HUDEP-2 (cell line): ENCODE measurements around the gene TAS2R7.
"Not testable (repeated sequence)": the region's sequence is repeated elsewhere in the genome, so short reads cannot be mapped to it uniquely, and the experiment has no call there.

Experiments used
- DNase-seq, 76 experiments: peaks; one replicate each; lab custom pipeline; 2025; ENCODE audit not compliant: unreplicated experiment in 76 of 76; lab: John Stamatoyannopoulos, UW

Gene TAS2R7

GRCh38 chr12:10802587-10802986 lies at the start of gene TAS2R7:
TAS2R7 (minus strand) TSS chr12:10802627; CDS start chr12:10802570, 57 bp downstream.
- no peak for DNase-seq

- DNase-seq, result no peak
Observed at GRCh38 chr12:10851243-10851858, 48.9 kb upstream of the TAS2R7 start.

- DNase-seq, result no peak
Observed at GRCh38 chr12:10849425-10849878, 47.0 kb upstream of the TAS2R7 start, which contains the start of gene PRR4. PRR4 (minus strand) TSS chr12:10849475; CDS start chr12:10849437, 38 bp downstream.

- no peak for DNase-seq
Observed at GRCh38 chr12:10847744-10848143, 45.3 kb upstream of the TAS2R7 start.

GRCh38 chr12:10842862-10843261 lies 40.4 kb upstream of the TAS2R7 start:
- no peak for DNase-seq

- DNase-seq, result no peak
Observed at GRCh38 chr12:10838461-10838860, 36.0 kb upstream of the TAS2R7 start.

GRCh38 chr12:10829994-10830393 lies 27.6 kb upstream of the TAS2R7 start:
- no peak for DNase-seq

GRCh38 chr12:10826258-10826657 lies 23.8 kb upstream of the TAS2R7 start, which contains the start of gene TAS2R10:
TAS2R10 (minus strand) TSS chr12:10826358; CDS start chr12:10826269, 89 bp downstream.
- DNase-seq, result no peak

GRCh38 chr12:10824957-10825356 lies 22.5 kb upstream of the TAS2R7 start:
- DNase-seq, result no peak

- DNase-seq, result no peak
Observed at GRCh38 chr12:10811883-10812536, 9.6 kb upstream of the TAS2R7 start.

GRCh38 chr12:10810068-10810467 lies 7.6 kb upstream of the TAS2R7 start, which contains the start of gene TAS2R9:
TAS2R9 (minus strand) TSS chr12:10810168; CDS start chr12:10810075, 93 bp downstream.
- no peak for DNase-seq

GRCh38 chr12:10807186-10807585 lies 4.8 kb upstream of the TAS2R7 start, which contains the start of gene TAS2R8:
TAS2R8 (minus strand) TSS chr12:10807286; CDS start chr12:10806980, 306 bp downstream.
- DNase-seq, result no peak

- no peak for DNase-seq
Observed at GRCh38 chr12:10801741-10802140, 686 bp downstream of the TAS2R7 start.

GRCh38 chr12:10794222-10794621 lies 8.2 kb downstream of the TAS2R7 start:
- no peak for DNase-seq

GRCh38 chr12:10791769-10792168 lies 10.7 kb downstream of the TAS2R7 start:
- not testable (repeated sequence) for DNase-seq

GRCh38 chr12:10783252-10783651 lies 19.2 kb downstream of the TAS2R7 start:
- no peak for DNase-seq

- no peak for DNase-seq
Observed at GRCh38 chr12:10779103-10779502, 23.3 kb downstream of the TAS2R7 start.

GRCh38 chr12:10771132-10771733 lies 31.2 kb downstream of the TAS2R7 start:
- peak in 9 of 76 experiments; percentile 0 to 7 (median 1) for DNase-seq

GRCh38 chr12:10759657-10760056 lies 42.8 kb downstream of the TAS2R7 start:
- no peak for DNase-seq

GRCh38 chr12:10756194-10756593 lies 46.2 kb downstream of the TAS2R7 start:
- no peak for DNase-seq

GRCh38 chr12:10753059-10753458 lies 49.4 kb downstream of the TAS2R7 start:
- no peak for DNase-seq
